GM19452 (cell line): ENCODE measurements around the gene SLC25A51.
"Not testable (repeated sequence)": the region's sequence is repeated elsewhere in the genome, so short reads cannot be mapped to it uniquely, and the experiment has no call there.

ENCODE experiments used
- ATAC-seq: cut with Tn5 transposase; IDR thresholded peaks from one replicate; pipeline ENCODE4 v1.9.1; 2021; ENCODE audit not compliant: unreplicated experiment

The SLC25A51 gene

GRCh38 chr9:37921168-37921510 is 17.2 kb upstream of the SLC25A51 start:
- no peak for ATAC-seq

DNA sequence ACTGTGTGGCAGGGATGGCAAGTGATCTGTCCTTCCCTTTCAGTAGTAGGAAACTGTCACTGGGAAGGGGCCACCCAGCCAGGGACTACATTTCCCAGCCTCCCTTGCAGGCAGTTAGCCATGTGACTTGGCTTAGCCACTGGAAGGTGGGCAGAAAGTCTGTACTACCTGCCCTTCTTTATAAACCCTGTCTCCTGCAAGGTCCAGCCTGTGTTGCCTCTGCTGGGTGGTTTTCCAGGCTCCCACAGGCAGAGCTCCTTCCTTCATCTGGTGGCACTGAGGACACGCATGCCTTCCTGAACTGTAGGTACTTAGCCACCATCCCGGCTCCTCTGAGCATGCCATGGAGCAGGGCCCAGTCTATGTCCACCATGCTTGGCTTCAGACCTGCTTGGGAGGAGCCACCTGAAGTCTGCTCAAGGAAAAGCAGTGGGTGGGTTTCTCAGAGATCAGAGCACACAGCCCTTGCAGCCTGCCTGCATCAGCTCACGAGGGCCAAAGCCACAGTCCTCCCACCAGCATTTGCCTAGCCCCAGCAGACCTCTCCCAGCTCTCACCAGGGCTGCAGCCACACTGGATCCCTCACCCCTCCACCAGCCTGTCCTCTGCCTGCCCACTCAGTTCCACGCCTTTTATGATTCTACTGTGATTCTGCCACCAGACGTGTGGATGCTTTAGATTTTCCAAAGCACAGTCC is 16.7 kb upstream of the SLC25A51 start:
- peak; percentile 79 for ATAC-seq

- no peak for ATAC-seq
Observed at GRCh38 chr9:37919956-37920335, 16.0 kb upstream of the SLC25A51 start.

DNA sequence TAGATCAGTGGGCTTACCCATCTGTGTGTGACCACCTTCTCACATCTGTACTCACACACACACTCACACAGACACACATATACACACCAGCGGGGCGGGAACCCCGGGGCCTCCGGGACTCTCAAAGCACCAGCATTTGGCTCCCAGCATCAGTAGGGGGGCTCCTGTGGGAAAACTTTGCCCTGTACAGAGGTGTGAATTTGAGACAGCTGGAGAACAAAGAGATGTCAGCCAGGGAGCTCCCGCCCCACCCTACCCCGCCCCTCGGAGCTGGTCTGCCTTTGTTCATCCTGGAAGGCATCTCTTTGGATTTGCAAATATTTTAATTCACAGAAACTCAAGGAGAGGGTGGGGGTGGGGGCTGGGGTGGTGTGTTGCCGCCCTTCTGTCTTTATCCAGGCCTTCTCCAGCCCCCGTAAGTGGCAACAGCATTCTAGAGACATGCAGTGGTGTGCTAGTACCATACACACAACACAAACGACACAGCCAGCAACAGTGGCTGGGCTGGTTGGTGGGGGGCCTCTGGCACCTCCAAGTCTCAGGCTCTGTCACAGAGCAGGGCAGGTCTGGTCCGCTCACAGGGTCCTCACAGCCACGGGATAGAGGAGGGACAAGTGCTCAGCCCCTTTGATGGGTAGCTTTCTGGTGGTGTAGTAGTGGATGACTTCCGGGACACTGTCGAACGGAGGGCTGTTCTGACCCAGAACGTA is 15.5 kb upstream of the SLC25A51 start:
- no peak for ATAC-seq

- no peak for ATAC-seq
Observed at GRCh38 chr9:37918665-37919170, 14.8 kb upstream of the SLC25A51 start.

DNA sequence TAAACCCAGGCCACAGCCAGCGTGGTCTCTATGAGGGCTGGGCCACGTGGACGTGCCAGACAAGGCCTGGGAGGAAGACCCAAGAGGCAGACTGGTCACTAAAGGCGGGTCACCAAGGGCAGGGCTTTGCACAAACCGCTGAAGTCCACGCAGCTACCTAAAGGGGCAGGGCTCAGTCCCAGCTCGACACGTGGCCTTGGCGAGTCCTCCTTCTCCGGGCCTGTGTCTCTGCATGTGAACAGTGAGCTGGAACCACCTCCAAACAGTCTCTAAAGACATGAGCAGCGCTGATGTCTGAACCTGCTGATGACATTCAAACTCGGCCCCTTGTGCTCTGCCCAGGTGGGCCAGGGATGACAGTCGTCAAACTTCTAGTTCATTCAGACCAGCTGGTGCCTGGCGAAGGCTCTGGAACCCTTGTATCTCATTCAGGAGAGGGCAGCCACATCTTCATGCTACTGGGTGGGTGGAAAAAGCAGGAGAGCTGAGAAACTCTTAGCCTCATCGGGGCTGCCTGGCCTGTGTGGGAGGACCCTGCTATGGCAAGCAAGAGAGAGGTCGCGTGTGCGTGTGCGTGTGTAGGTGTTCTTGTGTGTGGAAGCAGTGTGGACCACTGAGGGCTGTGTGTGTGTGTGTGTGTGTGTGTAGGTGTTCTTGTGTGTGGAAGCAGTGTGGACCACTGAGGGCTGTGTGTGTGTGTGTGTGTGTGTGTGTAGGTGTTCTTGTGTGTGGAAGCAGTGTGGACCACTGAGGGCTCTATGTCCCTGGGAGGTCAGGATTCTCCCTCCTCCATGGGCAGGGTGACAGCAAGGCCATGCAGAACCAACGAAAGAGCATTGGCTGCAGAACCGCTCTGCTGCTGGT is 14.1 kb upstream of the SLC25A51 start:
- no peak for ATAC-seq

DNA sequence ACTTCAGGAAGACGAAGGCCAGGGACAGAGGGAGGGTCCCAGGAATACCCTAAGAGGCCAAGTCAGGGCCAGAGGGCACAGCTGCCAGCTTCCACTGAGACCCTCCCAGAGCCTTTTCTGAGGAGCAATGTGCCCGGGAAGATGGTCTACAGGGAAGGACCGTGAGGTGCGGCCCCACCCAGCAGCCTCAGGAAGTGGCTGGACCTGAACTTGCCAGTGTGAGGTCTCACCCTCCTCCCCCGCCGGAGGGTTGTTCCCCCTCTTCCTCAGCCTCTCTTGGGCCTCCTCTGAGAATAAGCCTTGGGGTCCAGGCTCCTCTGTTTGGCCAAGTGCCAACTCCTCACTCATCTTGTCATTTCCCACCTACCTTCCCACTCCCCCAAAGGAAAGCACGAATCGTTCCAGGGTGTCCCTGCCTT is 13.4 kb upstream of the SLC25A51 start:
- ATAC-seq = no peak

- no peak for ATAC-seq
Observed at GRCh38 chr9:37916471-37917312, 12.8 kb upstream of the SLC25A51 start.

GRCh38 chr9:37915911-37916470 is 12.1 kb upstream of the SLC25A51 start:
- ATAC-seq = no peak

DNA sequence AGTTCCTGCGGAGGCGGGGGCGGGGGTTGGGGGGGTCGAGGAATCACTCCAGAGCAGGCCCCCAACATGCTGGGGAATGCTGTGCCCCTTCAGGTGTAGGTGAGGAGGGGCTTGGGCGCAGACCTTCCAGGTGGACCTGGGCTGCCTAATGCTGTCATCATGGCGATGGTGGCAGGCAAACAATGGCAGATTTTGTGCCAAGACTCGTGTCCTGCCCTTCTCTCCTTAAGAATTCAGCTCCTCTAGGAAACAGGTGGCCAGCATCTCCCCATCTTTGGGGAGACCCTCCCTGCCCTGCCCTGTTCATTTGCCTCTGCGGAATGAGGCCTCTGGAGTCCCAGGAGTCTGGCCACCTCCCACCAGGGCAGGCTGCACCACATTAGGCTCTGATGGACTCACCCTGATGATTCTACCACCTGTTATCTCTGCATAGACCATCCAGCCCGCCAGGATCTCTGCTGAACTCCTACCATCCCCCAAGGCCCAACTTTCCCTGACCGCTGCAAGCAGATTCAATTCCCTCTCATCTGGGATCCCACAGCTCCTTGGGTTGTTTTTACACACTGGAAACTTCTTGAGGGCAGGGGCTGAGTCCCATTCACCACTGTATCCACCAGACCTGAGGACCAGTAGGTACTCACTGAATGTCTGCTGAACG is 10.9 kb upstream of the SLC25A51 start:
- no peak for ATAC-seq

GRCh38 chr9:37914154-37914551 is 10.2 kb upstream of the SLC25A51 start:
- ATAC-seq = no peak

DNA sequence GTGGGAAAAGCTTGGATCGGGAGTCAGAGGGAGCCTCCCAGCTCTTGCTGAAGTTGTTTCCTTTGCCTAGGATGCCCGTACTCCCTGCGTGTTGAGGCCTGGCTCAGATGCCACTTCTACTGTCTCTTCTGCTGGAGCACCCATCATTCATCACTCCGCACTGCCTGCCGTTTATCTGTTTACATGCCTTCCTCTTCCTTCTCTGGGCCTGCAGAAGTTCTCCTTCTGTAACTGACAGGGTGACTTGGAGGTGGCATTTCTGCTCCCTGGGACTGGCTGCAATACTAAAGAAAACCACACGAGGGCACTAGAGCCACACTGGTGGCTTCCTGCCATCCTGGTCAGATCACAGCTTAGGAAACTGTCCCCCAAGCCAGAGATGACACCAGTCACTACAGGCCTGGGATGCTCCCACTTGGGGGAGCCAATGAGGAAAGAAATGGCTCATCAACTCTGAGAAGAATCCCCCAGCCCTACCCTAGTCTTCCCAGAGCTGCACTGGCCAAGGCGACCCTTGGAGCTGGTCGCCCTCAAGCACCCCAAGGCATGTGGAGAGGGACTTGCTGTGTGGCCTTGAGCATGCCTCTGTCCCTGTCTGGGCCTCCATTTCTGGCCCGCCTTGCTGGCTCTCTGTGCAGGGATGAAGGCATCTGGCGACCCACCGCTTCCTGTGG is 9.7 kb upstream of the SLC25A51 start:
- ATAC-seq = peak; percentile 72

- ATAC-seq = no peak
Observed at GRCh38 chr9:37911271-37911681, 7.3 kb upstream of the SLC25A51 start.

GRCh38 chr9:37910271-37910670 is 6.3 kb upstream of the SLC25A51 start:
- ATAC-seq = no peak

DNA sequence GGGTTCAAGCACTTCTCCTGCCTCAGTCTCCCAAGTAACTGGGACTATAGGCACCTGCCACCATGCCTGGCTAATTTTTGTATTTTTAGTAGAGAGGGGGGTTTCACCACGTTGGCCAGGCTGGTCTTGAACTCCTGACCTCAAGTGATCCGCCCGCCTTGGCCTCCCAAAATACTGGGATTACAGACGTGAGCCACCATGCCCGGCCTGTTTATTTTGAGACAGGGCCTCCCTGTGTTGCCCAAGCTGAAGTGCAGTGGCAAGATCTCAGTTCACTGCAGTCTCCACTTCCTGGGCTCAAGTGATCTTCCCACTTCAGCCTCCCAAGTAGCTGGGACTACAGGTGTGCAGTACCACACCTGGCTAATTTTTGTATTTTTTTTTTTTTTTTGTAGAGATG is 5.9 kb upstream of the SLC25A51 start:
- ATAC-seq = not testable (repeated sequence)

GRCh38 chr9:37909326-37909725 is 5.4 kb upstream of the SLC25A51 start:
- no peak for ATAC-seq

DNA sequence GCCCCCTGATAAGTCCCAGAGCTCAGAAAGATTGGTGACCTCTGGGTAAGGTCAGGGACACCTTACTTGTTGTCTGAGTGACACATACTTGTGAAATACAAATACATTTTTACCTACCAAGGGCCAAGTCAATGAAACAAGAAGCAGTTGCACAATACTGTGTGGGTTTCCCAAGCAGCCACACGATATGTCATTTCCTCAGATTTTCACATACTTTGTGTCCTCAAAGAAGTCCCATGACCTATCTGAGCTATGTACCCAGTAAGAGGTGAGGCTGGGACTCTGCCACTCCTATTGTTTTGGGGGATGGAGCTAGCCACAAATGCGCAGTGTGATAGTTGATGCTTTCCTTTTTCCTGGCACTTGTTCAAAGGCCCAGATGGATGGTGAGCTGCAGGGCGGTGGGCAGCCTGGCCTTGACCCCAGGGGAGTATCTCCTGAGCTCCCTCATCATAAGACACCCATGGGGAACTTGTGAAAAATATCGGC is 4.8 kb upstream of the SLC25A51 start:
- ATAC-seq = no peak

- ATAC-seq = no peak
Observed at GRCh38 chr9:37908283-37908682, 4.4 kb upstream of the SLC25A51 start.
